ENCODE data around the gene ICA1.

ICA1 gene

DNA sequence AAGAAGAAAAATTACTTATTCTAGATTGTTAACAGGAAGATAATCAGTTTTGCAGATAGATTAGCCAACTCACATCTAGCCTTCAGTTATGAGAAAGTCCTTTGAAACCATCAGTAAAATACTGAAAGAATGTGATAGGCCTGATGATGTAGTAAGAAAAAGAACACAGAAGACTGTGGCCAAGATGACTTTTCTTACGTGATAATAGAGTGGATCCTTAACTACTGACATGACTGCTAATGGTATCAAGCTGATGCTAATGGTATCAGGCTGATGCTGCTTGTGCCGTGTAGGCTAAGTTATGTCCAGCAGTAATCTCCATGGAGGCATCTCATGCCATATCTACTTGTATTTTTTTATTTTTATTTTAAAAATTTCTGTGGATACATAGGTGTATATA lies 179.2 kb downstream of the ICA1 start:
- TF ChIP-seq, protein P1, sequence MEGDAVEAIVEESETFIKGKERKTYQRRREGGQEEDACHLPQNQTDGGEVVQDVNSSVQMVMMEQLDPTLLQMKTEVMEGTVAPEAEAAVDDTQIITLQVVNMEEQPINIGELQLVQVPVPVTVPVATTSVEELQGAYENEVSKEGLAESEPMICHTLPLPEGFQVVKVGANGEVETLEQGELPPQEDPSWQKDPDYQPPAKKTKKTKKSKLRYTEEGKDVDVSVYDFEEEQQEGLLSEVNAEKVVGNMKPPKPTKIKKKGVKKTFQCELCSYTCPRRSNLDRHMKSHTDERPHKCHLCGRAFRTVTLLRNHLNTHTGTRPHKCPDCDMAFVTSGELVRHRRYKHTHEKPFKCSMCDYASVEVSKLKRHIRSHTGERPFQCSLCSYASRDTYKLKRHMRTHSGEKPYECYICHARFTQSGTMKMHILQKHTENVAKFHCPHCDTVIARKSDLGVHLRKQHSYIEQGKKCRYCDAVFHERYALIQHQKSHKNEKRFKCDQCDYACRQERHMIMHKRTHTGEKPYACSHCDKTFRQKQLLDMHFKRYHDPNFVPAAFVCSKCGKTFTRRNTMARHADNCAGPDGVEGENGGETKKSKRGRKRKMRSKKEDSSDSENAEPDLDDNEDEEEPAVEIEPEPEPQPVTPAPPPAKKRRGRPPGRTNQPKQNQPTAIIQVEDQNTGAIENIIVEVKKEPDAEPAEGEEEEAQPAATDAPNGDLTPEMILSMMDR (IDR thresholded peaks at IDR 0.05; ENCODE audit: insufficient read depth, low read length, missing control alignments), result no peak
- CTCF ChIA-PET, result no interaction called here
- POLR2A ChIA-PET, result no interaction called here
- DNase-seq (ENCODE audit: low read depth, low spot score), result no peak
- H3K4me3 ChIP-seq (ENCODE audit: low read depth, low read length), result no peak overlapping the region

DNA sequence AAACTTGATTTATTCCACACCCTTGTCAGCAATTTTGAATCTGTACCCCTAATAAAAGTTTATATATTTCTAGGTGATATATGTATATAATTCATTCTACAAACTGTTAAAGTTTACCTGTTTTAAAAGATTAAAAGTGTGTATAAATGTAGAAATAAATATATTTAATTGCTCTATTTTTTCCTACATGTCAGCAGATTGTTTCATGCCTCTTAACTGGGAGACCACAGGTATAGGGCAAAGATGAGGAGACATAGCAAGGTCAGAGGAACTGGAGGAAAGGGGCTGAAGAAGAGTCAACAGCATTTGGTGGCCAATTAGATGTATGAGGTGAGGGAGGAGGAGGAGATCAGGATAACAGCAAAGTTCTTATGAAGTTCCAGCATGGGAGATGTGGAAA lies 183.5 kb downstream of the ICA1 start:
- no peak overlapping the region for H3K4me3 ChIP-seq (ENCODE audit: low read depth, low read length)
- POLR2A ChIA-PET, result no interaction called here
- CTCF ChIA-PET, result no interaction called here
- DNase-seq (ENCODE audit: low read depth, low spot score), result no peak
- TF ChIP-seq, protein P1 (IDR thresholded peaks at IDR 0.05; ENCODE audit: insufficient read depth, low read length, missing control alignments), result no peak

DNA sequence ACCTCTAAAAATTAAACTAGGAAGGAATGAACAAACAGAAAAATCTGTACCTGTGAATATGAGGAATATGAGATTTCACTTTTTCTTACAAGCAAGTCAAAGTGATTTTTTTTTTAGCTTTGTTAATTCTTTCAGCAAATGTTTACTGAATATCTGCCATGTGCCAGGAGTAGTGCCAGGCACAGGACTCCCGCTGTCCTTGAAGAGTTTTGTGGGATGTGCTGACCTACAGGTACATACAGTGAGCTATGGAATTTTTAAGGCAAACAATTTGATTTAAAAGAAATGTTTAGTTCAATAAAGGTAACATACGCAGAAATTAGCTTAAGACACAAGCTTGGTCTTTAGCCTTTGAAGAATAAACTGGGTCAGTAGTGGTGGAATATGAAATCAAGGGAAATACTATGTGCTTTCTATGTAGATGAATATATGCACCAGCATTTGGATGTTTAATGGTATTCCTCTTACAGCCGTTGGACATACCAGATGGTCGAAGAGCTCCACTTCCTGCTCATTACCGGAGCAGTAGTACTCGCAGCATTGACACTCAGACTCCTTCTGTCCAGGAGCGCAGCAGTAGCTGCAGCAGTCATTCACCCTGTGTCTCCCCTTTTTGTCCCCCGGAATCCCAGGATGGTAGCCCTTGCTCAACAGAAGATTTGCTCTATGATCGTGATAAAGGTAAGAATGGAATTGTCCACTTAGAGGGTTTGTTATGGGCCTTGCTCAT lies 191.4 kb downstream of the ICA1 start:
- no peak overlapping the region for H3K4me3 ChIP-seq (ENCODE audit: low read depth, low read length)
- TF ChIP-seq, protein P1 (IDR thresholded peaks at IDR 0.05; ENCODE audit: insufficient read depth, low read length, missing control alignments), result no peak
- DNase-seq (ENCODE audit: low read depth, low spot score), result no peak
- CTCF ChIA-PET, result no interaction called here
- POLR2A ChIA-PET, result no interaction called here

DNA sequence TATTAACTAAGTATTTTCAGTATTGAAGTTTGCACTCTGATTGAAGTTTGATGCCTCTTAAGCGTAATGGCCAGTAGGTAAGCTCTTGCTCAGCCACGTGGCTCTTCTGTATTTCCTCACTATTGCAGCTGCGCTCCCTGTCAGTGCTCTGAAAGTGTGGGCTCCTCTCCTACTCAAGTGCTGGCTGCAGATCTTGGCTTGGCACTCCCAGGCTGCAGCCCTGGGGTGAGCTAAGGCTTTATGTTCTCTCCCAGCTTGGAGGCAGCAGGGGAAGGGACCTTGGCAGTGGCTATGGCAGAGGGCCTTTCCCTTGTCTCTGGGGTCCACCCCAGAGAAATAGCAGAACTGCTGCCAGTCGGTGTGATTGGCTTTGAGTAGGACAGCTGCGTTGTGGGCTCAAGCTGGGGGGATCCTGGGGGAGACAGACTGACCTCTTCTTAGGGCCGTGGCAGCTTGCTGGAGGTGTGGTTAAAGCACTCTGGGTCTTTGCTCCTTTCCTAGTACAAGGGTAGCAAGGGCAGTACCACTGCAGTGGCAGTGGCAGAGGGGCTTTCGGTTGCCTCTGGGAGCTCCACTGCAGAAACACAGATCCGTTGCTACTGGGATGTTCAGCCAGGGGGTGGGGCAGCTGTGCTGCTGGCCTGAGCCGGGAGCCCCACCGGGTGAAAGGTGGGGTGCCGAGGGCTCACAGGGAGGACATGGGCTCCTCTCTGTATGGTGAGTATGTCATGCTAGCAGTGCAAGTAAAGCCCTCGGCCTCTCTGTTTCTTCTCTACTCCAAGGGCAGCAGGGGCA lies 192.9 kb downstream of the ICA1 start:
- POLR2A ChIA-PET, result no interaction called here
- TF ChIP-seq, protein P1 (IDR thresholded peaks at IDR 0.05; ENCODE audit: insufficient read depth, low read length, missing control alignments), result no peak
- no peak for DNase-seq (ENCODE audit: low read depth, low spot score)
- no peak overlapping the region for H3K4me3 ChIP-seq (ENCODE audit: low read depth, low read length)
- CTCF ChIA-PET, result interaction anchor here (0.6 kb wide), 1 partner anchor 21 kb away, joined by 3 read pairs; no protein-coding TSS in a partner anchor

- no peak overlapping the region for H3K4me3 ChIP-seq (ENCODE audit: low read depth, low read length)
- CTCF ChIA-PET, result interaction anchor here (1.0 to 2.0 kb wide), 2 partner anchors 10 to 11 kb away, joined by 4 read pairs; no protein-coding TSS in a partner anchor
- POLR2A ChIA-PET, result no interaction called here
- TF ChIP-seq, protein P1 (IDR thresholded peaks at IDR 0.05; ENCODE audit: insufficient read depth, low read length, missing control alignments), result no peak
- DNase-seq (ENCODE audit: low read depth, low spot score), result peak; percentile 87
Observed at GRCh38 chr7:8065356-8065813, 196.6 kb downstream of the ICA1 start.

DNA sequence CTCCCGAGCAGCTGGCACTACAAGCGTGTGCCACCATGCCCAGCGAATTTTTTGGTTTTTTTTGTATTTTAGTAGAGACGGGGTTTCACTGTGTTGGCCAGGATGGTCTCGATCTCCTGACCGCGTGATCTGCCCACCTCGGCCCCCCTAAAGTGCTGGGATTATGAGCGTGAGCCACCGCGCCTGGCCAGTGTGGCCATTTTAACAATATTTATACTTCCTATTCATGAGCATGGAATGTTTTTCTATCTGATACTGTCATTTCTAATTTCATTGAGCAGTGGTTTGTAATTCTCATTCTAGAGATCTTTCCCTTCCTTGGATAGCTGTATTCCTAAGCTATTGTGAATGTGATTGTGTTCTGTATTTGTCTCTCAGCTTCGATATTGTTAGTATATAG lies 197.1 kb downstream of the ICA1 start:
- DNase-seq (ENCODE audit: low read depth, low spot score), result no peak
- ChIA-PET POLR2A (no interaction called here), CTCF (interaction anchor here (0.6 to 2.0 kb wide), 4 partner anchors 10 to 1545 kb away, joined by 3 to 4 read pairs (median 4); no protein-coding TSS in a partner anchor)
- TF ChIP-seq, protein P1 (IDR thresholded peaks at IDR 0.05; ENCODE audit: insufficient read depth, low read length, missing control alignments), result no peak
- H3K4me3 ChIP-seq (ENCODE audit: low read depth, low read length), result no peak overlapping the region
